K562 treated with DMSO at 1 percent for 24 hours (cell line): ENCODE measurements around the gene ACKR3. TPM values are rescaled to one million over a fixed set of nuclear protein-coding genes. Genes with fewer than 3 reads are reported as not detected.

Experiments used
- total RNA-seq: library from RNA; unstranded; fragments of 300-600 nt; gene quantifications from 2 replicates; pipeline ENCODE4 v1.2.3, GENCODE V29; 2022; ENCODE audit warnings: low read depth; ENCODE audit not compliant: insufficient read depth

Gene ACKR3
- not detected in 2 replicates for total RNA-seq

GRCh38 chr2:236569573-236569973 lies at the start of gene ACKR3:
TSS of gene ACKR3 (plus strand) at chr2:236569825. CDS start at chr2:236580466, 10,641 bp downstream.

